ENCODE measurements around the gene HCN4.
"Not testable (repeated sequence)": the region's sequence is repeated elsewhere in the genome, so short reads cannot be mapped to it uniquely, and the experiment has no call there.

HCN4 gene

GRCh38 chr15:73368301-73369136 lies at the start of gene HCN4:
Gene HCN4 (minus strand): TSS chr15:73368958. CDS start chr15:73368270, 688 bp downstream.
- no peak for DNase-seq

- no peak for DNase-seq
Observed at GRCh38 chr15:73414876-73415275, 46.1 kb upstream of the HCN4 start.

GRCh38 chr15:73403171-73403570 lies 34.4 kb upstream of the HCN4 start:
- no peak for DNase-seq

GRCh38 chr15:73400222-73400621 lies 31.5 kb upstream of the HCN4 start:
- DNase-seq, result not testable (repeated sequence)

DNA sequence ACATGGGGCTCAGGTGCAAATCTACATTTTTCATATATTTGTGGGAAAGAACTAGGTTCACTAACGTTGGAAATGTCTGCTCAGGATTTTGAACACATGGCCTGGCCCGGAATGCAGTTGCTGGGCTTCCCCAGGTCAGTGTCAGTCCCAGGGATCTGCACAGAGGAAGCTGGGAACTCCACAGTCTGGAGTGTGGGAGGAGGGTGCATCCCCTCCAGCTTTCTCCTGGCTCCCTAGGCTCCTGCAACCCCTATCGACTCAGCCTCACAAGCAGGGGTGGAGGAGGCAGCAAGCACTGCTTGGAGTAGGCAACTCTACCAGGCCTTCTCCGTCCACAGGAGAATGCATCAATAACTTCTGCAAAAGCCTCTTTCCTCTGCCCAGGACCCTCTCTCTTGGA lies 30.1 kb upstream of the HCN4 start:
- no peak for DNase-seq

GRCh38 chr15:73397461-73397860 lies 28.7 kb upstream of the HCN4 start:
- DNase-seq, result no peak

DNA sequence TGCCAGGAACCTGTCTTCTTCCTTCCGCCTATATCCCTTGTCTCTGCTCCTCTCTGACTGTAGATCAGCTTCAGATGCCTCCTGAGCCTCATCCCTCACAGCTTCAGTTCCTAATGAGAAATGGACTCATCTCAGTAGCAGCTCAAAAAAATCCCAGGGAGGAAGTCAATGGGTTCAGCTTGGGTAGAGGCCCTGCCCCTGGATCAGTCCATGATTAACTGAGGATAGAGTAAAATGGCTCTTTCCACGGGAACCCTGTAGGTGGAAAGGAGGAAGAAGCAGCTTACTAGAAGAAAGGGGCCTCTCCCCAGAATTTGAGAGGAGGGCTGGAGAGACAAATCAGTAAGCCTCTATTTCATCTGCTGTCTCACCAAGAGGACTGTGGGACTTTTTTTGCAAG lies 26.9 kb upstream of the HCN4 start:
- no peak for DNase-seq

GRCh38 chr15:73394782-73395181 lies 26.0 kb upstream of the HCN4 start:
- DNase-seq, result no peak

DNA sequence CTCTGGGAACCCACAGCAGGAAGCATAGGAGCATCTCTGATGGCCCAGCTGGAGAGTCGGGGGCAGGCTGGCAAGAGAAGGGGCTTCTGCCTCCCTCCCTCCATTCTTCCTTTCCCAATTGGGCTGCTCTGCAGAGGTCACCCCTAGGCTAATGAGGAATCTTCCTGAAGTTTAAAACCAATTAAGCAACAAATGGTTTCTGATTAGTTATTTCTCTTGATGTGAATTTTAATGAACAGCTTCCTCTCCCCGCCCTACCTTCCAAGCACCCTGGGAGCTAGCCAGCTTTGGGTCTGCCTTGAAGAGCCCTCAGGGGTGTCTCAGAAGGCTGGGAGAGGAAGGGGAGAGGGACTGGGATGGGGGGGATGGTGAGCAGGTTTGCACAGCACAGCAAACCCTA lies 24.6 kb upstream of the HCN4 start:
- no peak for DNase-seq

DNA sequence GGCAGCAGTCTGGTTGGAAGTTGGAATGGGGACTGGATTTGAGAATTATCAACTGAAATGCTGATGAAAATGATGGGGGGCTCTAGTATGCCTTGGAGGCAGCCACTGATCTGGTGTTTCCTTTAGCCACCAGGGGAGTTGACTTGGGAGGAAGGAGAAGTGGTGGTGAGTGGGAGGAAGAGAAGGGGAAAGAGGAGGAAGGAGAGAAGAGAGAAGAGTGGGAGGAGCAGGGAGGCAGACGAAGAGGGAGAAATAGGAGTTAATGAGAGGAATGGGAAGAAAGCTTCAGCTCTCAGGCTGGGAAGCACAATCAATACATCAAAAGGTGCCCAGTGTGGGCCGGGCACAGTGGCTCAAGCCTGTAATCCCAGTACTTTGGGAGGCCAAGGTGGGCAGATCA lies 23.3 kb upstream of the HCN4 start:
- no peak for DNase-seq

DNA sequence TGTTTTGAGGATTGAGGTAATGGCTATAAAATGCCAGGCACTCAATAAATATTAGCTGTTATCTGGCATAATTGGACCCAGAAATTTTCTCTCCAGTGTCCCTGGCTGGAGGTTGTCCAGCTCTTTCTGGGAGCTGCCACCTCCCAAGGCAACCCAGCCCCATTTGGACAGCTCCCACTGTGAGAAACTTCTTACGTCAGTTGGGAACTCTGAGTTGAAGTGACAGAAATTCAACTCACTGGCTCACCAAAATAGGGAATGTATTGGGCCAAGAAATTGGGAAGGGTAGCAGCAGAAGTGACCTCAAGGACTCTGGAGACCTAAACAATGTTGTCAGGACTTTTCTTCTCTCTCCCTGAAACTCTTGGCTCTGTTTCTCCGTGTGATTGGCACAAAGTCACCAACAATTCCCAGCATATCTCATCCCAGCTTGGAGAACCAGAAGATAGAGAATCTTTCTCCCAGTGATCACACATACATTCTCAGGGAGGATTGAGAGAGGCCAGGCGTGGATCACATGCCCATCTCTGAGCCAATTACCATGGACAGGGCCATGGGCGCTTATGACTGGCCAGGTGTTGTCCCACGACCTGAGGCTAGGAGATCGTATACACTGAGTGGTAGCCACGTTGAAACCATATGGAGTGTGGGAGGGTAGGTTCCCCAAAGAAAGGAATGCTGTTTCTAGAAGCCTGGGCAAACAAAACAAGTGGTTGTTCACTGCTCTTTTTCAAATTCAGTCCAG lies 22.5 kb upstream of the HCN4 start:
- no peak for DNase-seq

- no peak for DNase-seq
Observed at GRCh38 chr15:73389971-73390544, 21.3 kb upstream of the HCN4 start.

DNA sequence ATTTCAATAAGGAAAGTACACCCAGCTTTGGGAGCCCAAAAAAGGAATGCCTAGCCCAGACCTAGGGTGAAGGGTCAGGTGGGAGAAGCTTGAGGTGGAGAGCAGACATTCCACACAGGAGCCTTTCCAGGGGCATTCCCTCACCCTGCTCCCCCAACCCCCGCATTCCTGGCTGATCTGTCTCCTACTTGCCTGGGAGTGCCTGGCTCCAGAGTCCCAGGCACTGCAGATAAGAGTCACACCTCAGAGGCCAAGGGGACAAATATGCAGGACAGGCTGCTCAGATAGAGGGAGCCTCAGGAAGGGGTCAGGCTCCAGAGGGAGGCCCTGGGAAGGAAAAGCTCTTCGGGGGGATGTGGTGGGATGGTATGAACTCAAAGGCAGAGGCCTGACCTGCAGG lies 20.8 kb upstream of the HCN4 start:
- DNase-seq, result no peak

DNA sequence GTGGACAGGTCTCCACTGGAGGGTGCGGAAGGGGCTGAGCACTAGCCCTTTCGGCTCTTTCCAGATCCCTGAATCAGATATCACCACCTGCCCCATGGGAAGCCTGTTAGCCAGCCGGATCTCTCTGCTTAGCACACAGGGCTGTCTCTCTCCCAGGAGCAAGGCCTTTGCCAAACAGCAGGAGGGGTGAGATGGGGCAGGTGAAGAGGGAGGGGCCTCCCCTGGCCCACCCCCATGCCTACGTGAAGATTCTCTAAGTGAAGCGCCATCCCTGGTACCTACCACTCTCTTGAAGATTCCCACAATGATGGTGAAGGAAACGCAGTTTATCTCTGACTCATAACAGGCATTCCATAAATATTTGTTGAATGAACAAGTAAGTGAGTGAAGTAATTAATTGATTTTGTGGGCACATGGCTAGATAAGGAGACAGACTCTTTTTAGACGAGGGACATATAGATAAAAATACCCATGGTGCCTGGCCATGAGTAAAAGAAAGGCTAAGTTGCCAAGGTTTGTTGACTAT lies 19.6 kb upstream of the HCN4 start:
- no peak for DNase-seq

GRCh38 chr15:73387507-73388255 lies 18.9 kb upstream of the HCN4 start:
- no peak for DNase-seq

GRCh38 chr15:73386886-73387506 lies 18.2 kb upstream of the HCN4 start:
- no peak for DNase-seq

DNA sequence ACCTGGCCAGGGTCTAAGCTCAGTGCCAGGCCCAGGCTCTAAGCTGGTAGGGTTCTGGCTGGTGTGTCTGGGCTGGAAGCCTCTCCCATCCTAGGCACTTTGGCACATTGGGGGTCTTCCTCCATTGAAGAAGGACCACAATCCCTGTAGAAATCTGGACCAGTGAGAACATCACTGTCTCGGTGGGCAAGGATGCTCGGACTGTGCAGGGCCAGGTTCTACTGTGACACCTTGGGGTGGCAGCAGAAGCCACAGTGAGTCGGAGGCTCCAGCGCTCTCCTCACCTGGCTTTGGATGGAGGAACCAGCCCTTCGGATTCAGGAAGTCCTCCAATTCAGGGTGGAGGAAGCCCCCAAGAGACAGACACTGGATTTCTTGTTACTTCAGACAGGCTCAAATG lies 17.5 kb upstream of the HCN4 start:
- DNase-seq, result no peak

DNA sequence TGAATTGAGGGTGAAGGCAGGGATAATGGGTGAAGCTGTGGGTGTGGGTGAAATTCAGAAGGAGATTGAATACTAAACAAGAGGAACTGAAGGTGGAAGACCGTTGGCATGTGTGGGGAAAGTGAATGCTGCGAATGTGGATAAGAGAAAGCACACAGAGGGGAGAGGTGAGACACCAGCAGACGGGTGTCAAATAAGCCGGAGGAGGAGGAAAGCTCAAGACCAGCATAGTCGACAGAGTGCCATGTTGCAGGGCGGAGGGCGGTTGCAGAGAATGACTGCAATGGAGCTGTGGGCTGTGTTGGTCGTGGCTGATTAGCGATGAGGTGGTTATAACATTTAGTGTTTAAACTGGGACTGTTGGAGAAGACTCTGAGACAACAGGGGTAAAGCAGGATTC lies 16.4 kb upstream of the HCN4 start:
- no peak for DNase-seq

- no peak for DNase-seq
Observed at GRCh38 chr15:73383310-73384189, 14.8 kb upstream of the HCN4 start.

- DNase-seq, result no peak
Observed at GRCh38 chr15:73382115-73382514, 13.4 kb upstream of the HCN4 start.

- peak in 1 of 2 donors; percentile 2 for DNase-seq
Observed at GRCh38 chr15:73380661-73381060, 11.9 kb upstream of the HCN4 start.
